ENCODE results near the gene UNC5CL.

UNC5CL gene

GRCh38 chr6:40977085-40977484 is 61.9 kb downstream of the UNC5CL start:
- Histone ChIP-seq H3K9me3 (no peaks in the 10 kb centered on the region), H3K4me1 (no peaks in the 10 kb centered on the region), H3K4me3 (no peak overlapping the region), H3K36me3 (replicated peaks) (no peaks in the 10 kb centered on the region), H3K27me3 (ENCODE audit: low read depth) (0 out of 2 replicates have a peak, but pooled peaks cover 4% of the 10 kb centered on the region)
- DNase-seq (ENCODE audit: low spot score in 2 of 2), result no peak
- in situ Hi-C loops (cut with MboI; ENCODE audit: low sequenced_read_pairs), result no loop called here

Measured in HAP-1 (cell line).